ENCODE data around the gene ERLIN1.

DNA sequence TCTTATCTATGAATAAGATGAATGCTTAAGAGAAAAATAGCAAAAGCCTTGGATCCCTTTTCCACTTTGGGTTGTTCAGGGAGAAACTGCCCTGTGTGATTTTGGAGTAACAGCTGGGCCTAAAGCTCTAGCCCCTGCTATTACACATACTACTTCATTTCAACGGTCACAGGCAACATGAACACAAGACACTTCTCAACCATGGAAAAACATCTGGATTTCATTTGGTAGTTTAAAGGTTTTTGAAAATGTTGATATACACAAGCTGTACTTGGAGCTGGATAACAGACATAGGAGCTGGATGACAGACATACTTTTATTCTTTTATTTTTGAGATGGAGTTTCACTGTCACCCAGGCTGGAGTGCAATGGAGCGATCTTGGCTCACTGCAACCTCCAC, 46.3 kb upstream of the ERLIN1 start:
- no peak for TF ChIP-seq POLR2AphosphoS5 (IDR thresholded peaks at IDR 0.05)
- TF ChIP-seq EP300 (IDR thresholded peaks at IDR 0.05), result no peak
- TF ChIP-seq, protein P1, sequence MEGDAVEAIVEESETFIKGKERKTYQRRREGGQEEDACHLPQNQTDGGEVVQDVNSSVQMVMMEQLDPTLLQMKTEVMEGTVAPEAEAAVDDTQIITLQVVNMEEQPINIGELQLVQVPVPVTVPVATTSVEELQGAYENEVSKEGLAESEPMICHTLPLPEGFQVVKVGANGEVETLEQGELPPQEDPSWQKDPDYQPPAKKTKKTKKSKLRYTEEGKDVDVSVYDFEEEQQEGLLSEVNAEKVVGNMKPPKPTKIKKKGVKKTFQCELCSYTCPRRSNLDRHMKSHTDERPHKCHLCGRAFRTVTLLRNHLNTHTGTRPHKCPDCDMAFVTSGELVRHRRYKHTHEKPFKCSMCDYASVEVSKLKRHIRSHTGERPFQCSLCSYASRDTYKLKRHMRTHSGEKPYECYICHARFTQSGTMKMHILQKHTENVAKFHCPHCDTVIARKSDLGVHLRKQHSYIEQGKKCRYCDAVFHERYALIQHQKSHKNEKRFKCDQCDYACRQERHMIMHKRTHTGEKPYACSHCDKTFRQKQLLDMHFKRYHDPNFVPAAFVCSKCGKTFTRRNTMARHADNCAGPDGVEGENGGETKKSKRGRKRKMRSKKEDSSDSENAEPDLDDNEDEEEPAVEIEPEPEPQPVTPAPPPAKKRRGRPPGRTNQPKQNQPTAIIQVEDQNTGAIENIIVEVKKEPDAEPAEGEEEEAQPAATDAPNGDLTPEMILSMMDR (IDR thresholded peaks at IDR 0.05), result no peak
- no peak for TF ChIP-seq POLR2A (IDR thresholded peaks at IDR 0.05)
